Type B pancreatic cell (in vitro differentiated cells): ENCODE results near the gene LY9. TPM values are rescaled to one million over a fixed set of nuclear protein-coding genes. Genes with fewer than 3 reads are reported as not detected.

ENCODE experiments used
- DNase-seq: peaks from one replicate; pipeline ENCODE4 v3.0.0; 2021; ENCODE audit warnings: mixed read lengths; ENCODE audit not compliant: unreplicated experiment; ENCODE audit errors: extremely low spot score
- H3K27ac Mint-ChIP-seq: 2 replicates; pipeline ENCODE4 v1.8.0; 2021; ENCODE audit warnings: mild to moderate bottlenecking, mixed read lengths
- H3K27me3 Mint-ChIP-seq: 2 replicates; pipeline ENCODE4 v1.8.0; 2021; ENCODE audit warnings: mixed read lengths
- H3K36me3 Mint-ChIP-seq: 2 replicates; pipeline ENCODE4 v1.8.0; 2021; ENCODE audit warnings: mixed read lengths
- H3K4me1 Mint-ChIP-seq: one replicate; pipeline ENCODE4 v1.8.0; 2021; ENCODE audit warnings: mixed read lengths; ENCODE audit not compliant: unreplicated experiment
- H3K4me3 Mint-ChIP-seq: 2 replicates; pipeline ENCODE4 v1.8.0; 2021; ENCODE audit warnings: mild to moderate bottlenecking, mixed read lengths
- H3K9me3 Mint-ChIP-seq: 2 replicates; pipeline ENCODE4 v1.8.0; 2021; ENCODE audit warnings: mixed read lengths
- total RNA-seq: library from RNA; stranded (reverse); gene quantifications from 2 replicates; pipeline ENCODE4 v1.2.1, GENCODE V29; 2021; ENCODE audit warnings: low replicate concordance
- TF ChIP-seq, protein P1 (sequence below): fragments of 200-600 bp; sonication (generic); conservative IDR thresholded peaks from 2 replicates; pipeline ENCODE4 v1.5.0; 2021; ENCODE audit warnings: antibody characterized with exemption, mild to moderate bottlenecking

The LY9 gene
- total RNA-seq, 1 donor from 2014 or later, result not detected

DNA sequence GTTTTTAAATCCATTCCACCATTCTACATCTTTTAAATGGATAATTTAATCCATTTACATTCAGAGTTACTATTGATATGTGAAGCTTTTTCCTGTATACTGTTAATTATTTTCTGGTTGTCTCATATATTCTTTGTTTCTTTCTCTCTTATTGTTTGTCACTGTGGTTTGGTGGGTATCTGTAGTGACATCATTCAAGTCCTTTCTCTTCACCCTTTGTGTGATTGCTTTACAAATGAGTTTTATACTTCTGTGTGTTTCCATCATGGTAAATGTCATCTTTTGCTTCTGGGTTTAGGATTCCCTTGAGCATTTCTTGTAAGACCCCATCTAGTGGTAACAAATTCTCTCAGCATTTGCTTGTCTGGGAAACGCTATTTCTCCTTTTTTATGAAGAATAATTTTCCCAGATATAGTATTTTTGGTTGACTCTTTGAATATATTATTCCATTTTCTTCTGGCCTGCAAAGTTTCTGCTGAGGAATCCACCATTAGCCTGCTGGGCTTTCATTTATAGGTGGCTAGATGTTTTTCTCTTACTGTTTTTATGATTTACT, 10.2 kb downstream of the LY9 start:
- DNase-seq, result no peak
- Mint-ChIP-seq H3K27me3 (no peaks in the 10 kb centered on the region), H3K36me3 (no peaks in the 10 kb centered on the region), H3K4me3 (no peak overlapping the region), H3K4me1 (no peaks in the 10 kb centered on the region), H3K9me3 (peaks cover 9% of the 10 kb centered on the region), H3K27ac (no peak overlapping the region)
- TF ChIP-seq, protein P1, sequence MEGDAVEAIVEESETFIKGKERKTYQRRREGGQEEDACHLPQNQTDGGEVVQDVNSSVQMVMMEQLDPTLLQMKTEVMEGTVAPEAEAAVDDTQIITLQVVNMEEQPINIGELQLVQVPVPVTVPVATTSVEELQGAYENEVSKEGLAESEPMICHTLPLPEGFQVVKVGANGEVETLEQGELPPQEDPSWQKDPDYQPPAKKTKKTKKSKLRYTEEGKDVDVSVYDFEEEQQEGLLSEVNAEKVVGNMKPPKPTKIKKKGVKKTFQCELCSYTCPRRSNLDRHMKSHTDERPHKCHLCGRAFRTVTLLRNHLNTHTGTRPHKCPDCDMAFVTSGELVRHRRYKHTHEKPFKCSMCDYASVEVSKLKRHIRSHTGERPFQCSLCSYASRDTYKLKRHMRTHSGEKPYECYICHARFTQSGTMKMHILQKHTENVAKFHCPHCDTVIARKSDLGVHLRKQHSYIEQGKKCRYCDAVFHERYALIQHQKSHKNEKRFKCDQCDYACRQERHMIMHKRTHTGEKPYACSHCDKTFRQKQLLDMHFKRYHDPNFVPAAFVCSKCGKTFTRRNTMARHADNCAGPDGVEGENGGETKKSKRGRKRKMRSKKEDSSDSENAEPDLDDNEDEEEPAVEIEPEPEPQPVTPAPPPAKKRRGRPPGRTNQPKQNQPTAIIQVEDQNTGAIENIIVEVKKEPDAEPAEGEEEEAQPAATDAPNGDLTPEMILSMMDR, result no peak

DNA sequence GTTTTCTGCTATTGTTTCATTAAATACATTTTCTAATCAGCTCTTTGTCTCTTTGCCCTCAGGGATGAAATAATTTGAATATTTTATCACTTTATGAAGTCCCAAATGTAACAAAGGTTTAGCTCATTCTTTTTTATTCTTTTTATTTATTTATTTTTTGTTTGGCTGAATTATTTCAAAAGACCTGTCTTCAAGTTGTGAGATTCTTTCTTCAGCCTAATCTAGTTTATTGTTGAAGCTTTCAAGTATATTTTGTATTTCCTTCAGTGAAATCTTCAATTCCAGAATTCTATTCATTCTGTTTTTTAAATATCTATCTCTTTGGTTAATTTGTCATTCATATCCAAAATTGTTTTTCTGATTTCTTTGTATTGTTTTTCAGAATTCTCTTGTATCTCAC, 10.8 kb downstream of the LY9 start:
- no peak overlapping the region for H3K4me3 Mint-ChIP-seq
- H3K27ac Mint-ChIP-seq, result no peak overlapping the region
- H3K27me3 Mint-ChIP-seq, result no peaks in the 10 kb centered on the region
- no peaks in the 10 kb centered on the region for H3K36me3 Mint-ChIP-seq
- DNase-seq, result no peak
- H3K9me3 Mint-ChIP-seq, result peaks cover 9% of the 10 kb centered on the region
- no peaks in the 10 kb centered on the region for H3K4me1 Mint-ChIP-seq
- TF ChIP-seq, protein P1, result no peak

DNA sequence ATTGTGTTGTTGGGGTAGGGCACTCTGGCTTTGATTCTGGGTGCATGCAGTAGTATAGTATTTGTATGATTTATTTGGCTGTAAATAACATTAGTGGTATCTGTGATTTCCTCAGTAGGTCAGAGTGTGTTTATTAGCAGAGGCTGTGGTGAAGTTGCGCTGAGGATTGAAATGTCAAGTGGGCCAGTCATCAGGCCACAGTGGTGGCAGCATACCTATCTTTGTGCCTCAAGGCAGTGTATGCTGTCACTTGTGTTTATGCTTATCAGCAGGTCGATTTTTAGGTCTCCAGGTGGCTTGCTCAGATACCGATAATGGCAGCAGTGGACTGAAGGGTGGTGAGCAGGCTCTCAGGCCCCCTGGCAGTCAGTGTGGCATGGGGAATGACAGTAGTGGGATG, 11.3 kb downstream of the LY9 start:
- peaks cover 9% of the 10 kb centered on the region for H3K9me3 Mint-ChIP-seq
- H3K36me3 Mint-ChIP-seq, result no peaks in the 10 kb centered on the region
- H3K4me3 Mint-ChIP-seq, result no peak overlapping the region

DNA sequence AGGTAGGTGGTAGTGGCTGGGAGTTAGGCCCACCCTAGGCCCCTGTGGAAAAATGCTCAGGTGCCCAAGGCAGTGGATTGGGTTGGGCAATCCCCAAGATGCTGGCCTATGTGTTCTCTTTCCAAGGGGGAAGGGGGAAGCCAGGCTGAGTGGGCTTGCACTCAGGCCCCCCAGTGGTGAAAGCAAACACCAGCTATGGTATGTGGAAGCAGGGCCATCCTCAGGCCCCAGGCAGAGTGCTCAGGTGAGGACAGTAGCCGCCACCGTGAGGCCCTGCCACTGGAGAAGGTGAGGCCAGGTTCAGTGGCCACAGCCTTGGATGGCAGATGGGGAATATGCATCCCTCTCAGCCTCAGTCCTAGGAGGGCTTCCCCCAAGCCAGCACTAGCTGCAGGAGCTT, 11.8 kb downstream of the LY9 start:
- peaks cover 9% of the 10 kb centered on the region for H3K9me3 Mint-ChIP-seq

More for the DNA sequence above, 11.3 kb downstream of the LY9 start:
- Mint-ChIP-seq H3K27ac (no peak overlapping the region), H3K27me3 (no peaks in the 10 kb centered on the region), H3K4me1 (no peaks in the 10 kb centered on the region)
- TF ChIP-seq, protein P1, result no peak
- DNase-seq, result no peak

DNA sequence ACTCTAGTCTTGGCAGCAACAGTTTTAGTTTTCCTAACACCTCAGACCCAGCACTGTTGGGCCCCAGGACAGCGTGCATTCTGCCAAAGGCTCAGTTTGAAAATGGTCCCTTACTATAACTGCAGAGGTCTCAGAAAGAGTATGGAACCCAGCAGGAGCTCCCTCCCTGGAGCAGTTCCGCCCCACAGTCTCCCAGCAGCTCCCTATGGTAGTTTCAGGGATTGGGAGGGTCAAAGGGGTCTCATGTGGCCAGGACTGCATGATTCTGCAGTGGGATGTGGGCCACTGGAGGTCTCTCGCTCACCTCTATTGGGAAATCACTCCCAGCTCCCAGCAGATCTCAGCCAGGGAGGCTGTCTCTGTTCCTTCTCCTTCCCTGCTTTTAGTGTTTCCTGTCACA, 12.3 kb downstream of the LY9 start:
- H3K36me3 Mint-ChIP-seq, result no peaks in the 10 kb centered on the region
- no peak for DNase-seq
- H3K4me1 Mint-ChIP-seq, result no peaks in the 10 kb centered on the region
- TF ChIP-seq, protein P1, result no peak
- H3K27me3 Mint-ChIP-seq, result no peaks in the 10 kb centered on the region
- H3K27ac Mint-ChIP-seq, result no peak overlapping the region
- no peak overlapping the region for H3K4me3 Mint-ChIP-seq
- H3K9me3 Mint-ChIP-seq, result peaks cover 9% of the 10 kb centered on the region

More for the DNA sequence above, 11.8 kb downstream of the LY9 start:
- TF ChIP-seq, protein P1, result no peak
- H3K27ac Mint-ChIP-seq, result no peak overlapping the region
- no peak overlapping the region for H3K4me3 Mint-ChIP-seq
- no peaks in the 10 kb centered on the region for H3K27me3 Mint-ChIP-seq
- no peaks in the 10 kb centered on the region for H3K36me3 Mint-ChIP-seq
- DNase-seq, result no peak
- H3K4me1 Mint-ChIP-seq, result no peaks in the 10 kb centered on the region

DNA sequence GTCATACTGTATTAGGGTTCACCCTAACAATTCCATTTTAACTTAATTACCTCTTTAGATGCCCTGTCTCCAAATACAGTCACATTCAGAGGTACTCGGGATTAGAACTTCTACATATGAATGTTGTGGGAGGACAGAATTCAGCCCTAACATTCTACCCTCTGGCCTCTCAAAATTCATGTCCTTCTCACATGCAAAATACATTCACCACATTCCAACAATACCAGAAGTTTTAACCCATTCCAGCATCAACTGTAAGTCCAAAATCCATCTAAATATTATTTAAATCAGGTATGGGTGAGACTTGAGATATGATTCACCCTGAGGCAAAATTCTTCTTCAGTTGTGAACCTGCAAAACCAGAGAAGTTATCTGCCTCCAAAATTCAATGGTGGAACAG, 14.5 kb downstream of the LY9 start:
- H3K4me3 Mint-ChIP-seq, result no peak overlapping the region
- no peak for DNase-seq
- H3K36me3 Mint-ChIP-seq, result no peaks in the 10 kb centered on the region
- H3K9me3 Mint-ChIP-seq, result peaks cover 5% of the 10 kb centered on the region
- TF ChIP-seq, protein P1, result no peak
- no peak overlapping the region for H3K27ac Mint-ChIP-seq
- no peaks in the 10 kb centered on the region for H3K27me3 Mint-ChIP-seq
- H3K4me1 Mint-ChIP-seq, result no peaks in the 10 kb centered on the region
